GM18951 (cell line): ENCODE measurements around the gene TAX1BP3.

ENCODE experiments used
- POLR2A ChIP-seq: IDR thresholded peaks from 4 replicates; pipeline ENCODE4 v1.6.1; 2011; ENCODE audit warnings: mild to moderate bottlenecking; ENCODE audit not compliant: insufficient read length, insufficient read depth; ENCODE audit errors: extremely low read depth
- in situ Hi-C: fragments of 300-500 bp; cut with MboI; formaldehyde crosslinking; loops from one replicate; pipeline ENCODE4 v1.12.0; 2022; ENCODE audit warnings: low sequenced_read_pairs, mixed read lengths, inconsistent platforms; ENCODE audit not compliant: unreplicated experiment

Gene TAX1BP3

DNA sequence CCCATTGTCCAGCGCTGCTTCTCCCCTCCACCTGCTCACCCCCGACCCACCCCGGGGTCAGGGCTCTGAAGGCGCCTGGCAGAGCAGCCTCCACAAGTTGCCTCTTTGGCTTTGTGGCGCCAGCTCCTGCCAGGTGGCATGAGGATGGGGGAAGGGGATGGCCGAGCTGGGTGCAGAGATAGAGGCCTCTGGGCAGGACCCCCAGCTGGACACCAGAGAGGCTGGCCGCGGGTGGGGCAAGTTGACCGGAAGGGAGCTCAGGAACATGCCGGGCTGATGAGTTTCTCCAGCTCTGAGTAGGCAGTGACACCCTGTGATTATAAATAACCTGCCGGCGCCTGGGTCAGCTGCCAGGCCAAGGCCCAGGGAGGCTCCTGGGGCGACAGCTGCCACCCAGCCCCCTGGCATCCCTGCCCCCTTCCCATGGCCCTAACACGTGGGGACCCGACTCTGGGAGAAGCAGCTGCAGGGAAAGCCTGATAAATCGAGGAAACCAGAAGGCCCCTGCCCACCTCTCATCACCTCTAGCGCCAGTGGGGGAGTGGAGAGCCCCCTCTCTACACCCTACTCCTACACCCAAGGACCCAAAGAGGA, 26.8 kb upstream of the TAX1BP3 start:
- in situ Hi-C loops, result no loop called here
- no peak for TF ChIP-seq POLR2A

DNA sequence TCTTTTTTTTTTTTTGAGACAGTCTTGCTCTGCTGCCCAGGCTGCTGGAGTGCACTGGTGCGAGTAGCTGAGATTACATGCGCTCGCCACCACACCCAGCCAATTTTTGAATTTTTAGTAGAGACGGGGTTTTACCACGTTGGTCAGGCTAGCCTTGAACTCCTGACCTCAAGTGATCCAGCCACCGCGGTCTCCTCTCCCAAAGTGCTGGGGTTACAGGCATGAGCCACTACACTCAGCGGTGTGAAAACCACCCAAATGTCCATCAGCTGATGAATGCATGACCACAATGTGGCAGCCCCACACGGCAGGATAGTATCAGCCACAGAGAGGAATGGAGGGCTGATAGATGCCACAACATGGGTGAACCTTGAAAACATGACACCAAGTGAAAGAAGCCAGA, 25.5 kb upstream of the TAX1BP3 start:
- no peak for TF ChIP-seq POLR2A
- in situ Hi-C loops, result no loop called here

DNA sequence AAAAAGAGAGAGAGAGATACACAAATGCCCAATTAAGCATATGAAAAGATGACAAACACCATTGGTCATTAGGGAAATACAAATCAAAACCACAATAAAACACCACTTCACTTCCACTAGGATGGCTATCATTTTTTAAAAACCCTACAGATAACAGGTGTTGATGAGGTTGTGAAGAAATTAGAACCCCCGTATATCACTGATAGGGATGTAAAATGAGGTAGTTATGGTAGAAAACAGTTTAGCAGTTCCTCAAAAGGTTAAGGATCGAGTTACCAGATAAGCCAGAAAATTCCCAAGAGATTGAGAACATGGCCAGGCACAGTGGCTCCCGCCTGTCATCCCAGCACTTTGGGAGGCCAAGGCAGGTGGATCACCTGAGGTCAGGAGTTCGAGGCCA, 24.8 kb upstream of the TAX1BP3 start:
- no peak for TF ChIP-seq POLR2A
- in situ Hi-C loops, result no loop called here

DNA sequence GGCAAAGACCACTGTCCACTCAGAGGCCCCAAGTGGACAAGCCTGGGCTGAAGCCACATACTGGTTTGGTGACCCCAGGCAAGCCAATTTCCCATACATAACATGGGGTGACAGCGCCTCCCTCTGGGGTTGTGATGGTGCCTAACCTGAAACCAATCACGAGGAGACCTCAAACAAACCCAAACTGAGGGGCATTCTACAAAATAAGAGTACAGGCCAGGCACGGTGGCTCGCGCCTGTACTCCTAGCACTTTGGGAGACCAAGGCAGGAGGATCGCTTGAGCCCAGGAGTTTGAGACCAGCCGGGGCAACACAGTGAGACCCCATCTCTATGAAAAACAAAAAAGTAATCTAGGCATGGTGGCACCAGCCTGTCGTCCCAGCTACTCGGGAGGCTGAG, 24.0 kb upstream of the TAX1BP3 start:
- TF ChIP-seq POLR2A, result no peak
- in situ Hi-C loops, result no loop called here

DNA sequence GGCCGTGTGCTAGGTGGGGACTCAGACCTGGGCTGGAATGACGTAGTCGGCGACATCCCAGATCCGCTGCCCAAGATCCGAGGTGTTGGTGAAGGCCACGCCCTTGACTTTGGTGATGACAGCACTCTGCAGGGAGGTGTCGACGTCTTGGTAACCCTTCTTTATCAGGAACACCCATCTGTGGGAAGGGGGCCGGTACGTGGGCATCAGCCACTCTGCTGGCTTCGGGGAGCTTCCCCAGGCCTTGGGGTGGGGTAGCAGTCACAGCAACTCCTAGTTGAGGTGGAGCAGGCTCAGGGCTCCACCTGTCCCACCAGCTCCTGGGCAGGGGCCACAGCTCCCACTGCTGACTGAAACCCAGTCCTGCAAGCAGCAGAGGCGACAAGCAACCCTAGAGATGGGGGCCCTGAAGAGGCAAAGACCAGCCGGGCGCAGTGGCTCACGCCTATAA, 23.3 kb upstream of the TAX1BP3 start:
- in situ Hi-C loops, result no loop called here

DNA sequence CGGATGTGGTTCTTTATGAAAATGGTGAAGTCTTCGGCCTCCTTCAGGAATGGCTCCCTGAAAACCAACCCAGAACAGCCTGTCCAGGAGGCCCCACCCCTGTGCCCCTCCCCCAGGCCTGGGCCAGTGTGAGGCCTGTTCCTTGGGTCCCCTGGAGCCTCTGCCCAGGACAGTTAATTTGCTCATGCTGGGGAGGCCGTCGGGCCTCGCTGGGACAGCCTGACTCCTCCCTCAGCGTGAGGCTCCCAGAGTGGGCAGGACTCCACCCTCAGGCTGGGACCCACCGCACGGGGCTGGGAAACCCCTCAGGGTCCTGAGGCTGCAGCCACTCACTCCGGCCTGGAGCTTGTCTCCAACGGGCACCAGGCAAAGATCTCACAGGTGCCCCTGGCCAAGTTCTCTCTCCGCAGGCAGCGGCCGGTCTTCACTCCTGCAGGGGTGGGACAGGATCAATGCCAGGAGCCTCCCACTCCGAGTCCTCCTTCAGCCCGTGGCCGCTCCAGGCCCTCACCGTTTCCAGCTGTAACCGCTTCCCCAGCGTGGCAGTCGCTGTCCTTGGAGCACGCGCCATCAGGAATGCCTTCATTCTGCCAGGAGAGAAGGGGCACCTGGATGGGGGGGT, 21.8 kb upstream of the TAX1BP3 start:
- no peak for TF ChIP-seq POLR2A
- in situ Hi-C loops, result no loop called here

More for the DNA sequence above, 23.3 kb upstream of the TAX1BP3 start:
- no peak for TF ChIP-seq POLR2A

DNA sequence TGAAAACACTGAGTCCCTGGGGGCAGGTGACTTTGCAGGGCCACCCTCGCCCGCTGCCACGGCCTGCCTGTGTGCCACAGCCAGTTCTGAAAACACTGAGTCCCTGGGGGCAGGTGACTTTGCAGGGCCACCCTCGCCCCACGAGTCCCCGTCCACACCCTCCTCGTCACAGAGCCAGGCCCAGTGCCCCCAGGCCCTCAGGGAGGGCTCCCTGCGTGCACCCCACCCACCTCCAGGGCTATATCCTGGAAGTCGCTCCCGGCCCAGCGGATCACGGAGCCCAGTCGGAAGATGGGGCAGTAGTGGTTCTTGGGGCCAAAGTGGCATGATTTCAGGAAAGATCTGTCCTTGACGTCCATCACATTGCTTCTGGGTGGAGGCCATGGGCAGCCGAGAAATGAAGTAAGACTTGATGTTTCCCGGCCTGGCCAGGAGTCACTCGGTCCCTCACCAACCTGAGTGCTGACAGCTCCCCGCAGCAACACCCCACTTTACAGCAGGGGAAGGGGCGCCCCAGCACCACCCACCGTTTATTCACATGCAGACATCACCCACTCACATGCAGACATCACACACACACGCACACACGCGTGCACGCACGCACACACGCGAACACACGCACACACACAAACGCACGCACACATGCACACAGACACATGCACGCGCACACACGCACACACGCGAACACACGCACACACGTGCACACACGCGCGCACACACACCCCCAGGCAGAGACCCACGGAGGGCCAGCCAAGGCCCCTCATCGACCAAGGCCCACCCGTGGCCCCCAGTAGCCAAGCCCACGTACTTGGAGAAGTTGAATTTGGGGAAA, 21.1 kb upstream of the TAX1BP3 start:
- TF ChIP-seq POLR2A, result no peak
- in situ Hi-C loops, result no loop called here

DNA sequence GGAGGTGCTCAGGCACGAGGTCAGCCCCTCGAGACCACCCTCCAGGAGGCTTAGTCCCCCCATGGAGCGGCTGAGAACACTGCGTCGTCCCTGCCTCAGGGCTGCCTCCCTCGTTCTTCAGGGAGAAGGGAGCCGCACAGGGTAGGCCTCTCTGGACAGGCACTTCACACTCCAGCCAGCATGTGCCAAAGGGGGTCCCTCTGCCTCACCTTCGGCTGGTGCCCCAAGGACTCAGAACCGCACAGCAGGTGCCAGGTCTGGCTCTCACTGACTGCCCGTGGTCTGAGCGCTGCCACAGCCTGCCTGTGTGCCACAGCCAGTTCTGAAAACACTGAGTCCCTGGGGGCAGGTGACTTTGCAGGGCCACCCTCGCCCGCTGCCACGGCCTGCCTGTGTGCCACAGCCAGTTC, 20.5 kb upstream of the TAX1BP3 start:
- in situ Hi-C loops, result no loop called here
- TF ChIP-seq POLR2A, result no peak

DNA sequence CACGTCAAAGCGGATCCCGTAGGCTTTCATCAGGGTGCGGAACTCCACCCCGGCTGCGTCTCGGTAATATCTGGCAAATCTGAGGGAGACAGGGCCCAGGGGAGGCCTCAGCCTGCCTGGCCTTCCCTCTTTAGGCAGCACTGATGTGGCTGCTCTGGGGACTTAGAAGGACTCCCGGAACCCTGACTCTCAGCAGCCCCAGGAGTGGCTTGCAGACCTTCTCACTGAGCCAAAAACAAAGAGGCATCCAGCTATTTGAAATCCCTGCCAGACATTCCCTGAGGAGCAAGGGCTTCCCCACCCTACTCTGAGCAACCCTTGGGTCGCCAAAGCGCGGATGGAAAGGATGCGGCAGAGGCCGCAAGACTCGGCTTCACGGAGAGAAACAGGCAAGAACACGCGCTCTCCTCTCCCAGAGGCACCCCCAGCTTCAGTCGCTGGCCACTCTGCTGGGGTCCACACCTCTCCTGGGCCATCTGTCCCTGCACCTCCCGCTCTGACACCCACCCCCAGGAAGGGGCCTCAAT, 19.7 kb upstream of the TAX1BP3 start:
- in situ Hi-C loops, result no loop called here
- TF ChIP-seq POLR2A, result no peak

DNA sequence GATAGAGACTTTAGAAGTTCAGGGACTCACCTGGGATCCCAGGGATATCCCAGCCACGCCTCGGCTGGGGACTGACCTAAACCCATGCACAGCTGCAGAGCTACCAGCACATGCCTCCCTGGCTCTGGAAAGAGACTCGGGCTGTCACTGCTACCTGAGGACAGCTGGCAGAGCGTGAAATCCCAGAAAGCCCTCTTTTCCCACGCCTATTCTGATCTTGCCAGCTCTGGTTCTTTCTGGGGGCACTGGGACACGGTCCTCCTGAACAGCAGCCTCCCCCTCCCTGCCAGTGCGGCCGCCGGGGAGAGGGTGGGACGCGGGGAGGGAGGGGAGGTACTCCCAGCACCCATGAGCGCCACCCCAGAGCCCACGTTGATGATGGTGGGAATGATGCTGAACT, 16.8 kb upstream of the TAX1BP3 start:
- TF ChIP-seq POLR2A, result no peak
- in situ Hi-C loops, result no loop called here

DNA sequence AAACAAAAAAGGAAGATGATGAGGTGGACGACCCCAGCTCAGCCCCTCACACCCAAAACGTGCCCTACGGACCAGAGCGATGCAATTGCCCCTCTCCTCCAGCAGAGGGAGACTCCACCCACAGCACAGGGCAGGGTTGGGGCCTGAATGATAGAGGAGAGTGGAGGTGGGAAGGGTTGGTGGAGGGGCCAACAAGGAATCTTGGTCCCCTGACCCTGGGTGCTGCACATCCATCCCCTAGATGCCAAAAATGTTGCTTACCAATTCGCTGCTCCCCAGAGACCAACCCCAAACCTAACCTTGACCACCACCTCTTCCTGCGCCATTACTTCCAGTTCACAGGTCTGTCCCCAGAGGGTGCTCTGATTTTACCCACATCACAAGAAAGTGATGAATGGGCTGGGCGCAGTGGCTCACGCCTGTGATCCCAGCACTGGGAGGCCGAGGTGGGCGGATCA, 14.7 kb upstream of the TAX1BP3 start:
- in situ Hi-C loops, result loop anchor here (5.0 kb wide), 1 partner anchor 54 kb away; no protein-coding TSS in a partner anchor

DNA sequence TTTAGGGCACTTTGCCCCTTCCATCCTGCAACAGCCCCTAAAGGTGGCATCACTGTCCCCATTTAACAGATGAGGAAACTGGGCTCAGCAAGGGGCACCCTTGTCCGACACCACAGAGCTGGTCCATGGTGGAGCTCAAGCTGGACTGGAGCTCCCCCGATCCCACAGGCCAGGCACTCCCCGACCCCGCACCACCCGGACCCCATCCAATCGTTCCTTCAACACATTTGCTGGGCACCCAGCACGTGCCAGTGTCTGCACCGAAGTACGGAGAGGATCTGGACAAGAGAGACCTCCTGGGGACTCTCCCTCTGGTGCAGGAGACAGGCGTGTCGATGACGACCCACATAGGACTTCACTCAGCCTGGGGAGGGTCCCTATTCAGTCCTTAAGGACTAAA, 13.7 kb upstream of the TAX1BP3 start:
- TF ChIP-seq POLR2A, result no peak
- in situ Hi-C loops, result loop anchor here (5.0 kb wide), 1 partner anchor 55 kb away; no protein-coding TSS in a partner anchor

More for the DNA sequence above, 14.7 kb upstream of the TAX1BP3 start:
- no peak for TF ChIP-seq POLR2A

DNA sequence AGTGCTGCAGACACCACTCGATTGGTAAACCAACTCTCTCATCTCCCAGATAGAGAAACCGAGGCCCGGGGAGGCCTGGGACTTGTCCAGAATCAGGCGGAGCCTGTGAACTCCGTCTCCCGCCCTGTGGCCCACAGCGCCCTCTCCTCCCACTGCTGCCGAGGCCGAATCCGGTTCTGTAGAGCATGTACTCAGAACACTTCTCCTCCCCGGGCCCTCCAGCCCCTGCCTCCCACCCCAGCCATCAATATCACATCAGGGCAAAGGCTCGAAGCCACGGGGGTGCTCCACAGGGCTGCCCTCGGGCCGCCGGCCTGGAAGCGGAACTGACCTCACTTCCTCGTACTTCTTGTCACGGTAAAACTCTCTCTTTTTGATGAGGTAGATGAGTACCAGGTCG, 13.2 kb upstream of the TAX1BP3 start:
- no peak for TF ChIP-seq POLR2A
- in situ Hi-C loops, result loop anchor here (5.0 kb wide), 1 partner anchor 56 kb away; no protein-coding TSS in a partner anchor
